ENCODE measurements around the gene HIPK3. TPM values are rescaled to one million over a fixed set of nuclear protein-coding genes. Genes with fewer than 3 reads are reported as not detected.
A peak's percentile ranks its signal among the peaks of the same experiment; 100 is the strongest.

The HIPK3 gene
- total and polyA plus RNA-seq, 8 donors, result 43.1 to 126 (median 50.5) TPM

DNA sequence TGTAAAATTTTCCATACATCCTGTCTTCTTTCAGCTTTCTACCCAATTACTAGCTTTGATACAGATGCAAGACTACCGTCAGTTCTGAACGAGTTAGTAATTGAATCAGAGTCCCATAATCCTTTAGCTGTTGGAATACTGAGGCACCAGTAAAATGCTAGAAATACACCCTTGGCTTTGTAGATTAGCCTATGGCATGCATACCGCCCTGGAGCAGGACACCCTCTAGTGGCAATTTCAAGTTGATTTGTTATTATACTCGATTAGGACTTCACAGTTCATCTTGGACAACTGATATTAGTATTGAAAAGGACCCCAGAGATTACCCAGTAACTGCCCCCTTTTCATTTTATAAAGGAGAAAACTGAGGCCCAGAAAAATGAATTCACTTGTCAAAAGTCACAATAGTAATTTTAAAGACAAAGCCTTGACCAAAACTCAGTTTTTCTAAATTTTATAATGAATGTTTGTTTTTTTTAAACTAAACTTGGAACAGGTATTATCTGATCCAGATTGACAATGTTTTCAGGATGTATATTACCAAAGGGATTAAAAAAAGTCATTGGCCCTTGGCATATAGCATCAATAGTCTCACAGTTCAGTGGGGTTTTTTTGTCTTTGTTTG lies 72.6 kb downstream of the HIPK3 start:
- DNase-seq (peak in 2 of 4 donors; percentile 36 to 73), ATAC-seq (peak; percentile 93)
- no peak overlapping the region for H3K4me3 ChIP-seq
- intact Hi-C loops (cut with DNase I), result loop anchor here in 1 of 2 donors (10.0 kb wide), 2 partner anchors 75 to 165 kb away; partner anchors contain the start of genes CSTF3 and HIPK3
- no peaks in the 10 kb centered on the region for H3K27me3 ChIP-seq
- H3K9me3 ChIP-seq, result no peaks in the 10 kb centered on the region
- peaks cover 0 to 50% of the 10 kb centered on the region in 2 donors for H3K4me1 ChIP-seq
- TF ChIP-seq, protein P1, sequence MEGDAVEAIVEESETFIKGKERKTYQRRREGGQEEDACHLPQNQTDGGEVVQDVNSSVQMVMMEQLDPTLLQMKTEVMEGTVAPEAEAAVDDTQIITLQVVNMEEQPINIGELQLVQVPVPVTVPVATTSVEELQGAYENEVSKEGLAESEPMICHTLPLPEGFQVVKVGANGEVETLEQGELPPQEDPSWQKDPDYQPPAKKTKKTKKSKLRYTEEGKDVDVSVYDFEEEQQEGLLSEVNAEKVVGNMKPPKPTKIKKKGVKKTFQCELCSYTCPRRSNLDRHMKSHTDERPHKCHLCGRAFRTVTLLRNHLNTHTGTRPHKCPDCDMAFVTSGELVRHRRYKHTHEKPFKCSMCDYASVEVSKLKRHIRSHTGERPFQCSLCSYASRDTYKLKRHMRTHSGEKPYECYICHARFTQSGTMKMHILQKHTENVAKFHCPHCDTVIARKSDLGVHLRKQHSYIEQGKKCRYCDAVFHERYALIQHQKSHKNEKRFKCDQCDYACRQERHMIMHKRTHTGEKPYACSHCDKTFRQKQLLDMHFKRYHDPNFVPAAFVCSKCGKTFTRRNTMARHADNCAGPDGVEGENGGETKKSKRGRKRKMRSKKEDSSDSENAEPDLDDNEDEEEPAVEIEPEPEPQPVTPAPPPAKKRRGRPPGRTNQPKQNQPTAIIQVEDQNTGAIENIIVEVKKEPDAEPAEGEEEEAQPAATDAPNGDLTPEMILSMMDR (IDR thresholded peaks at IDR 0.05), result peak in 1 of 2 donors; percentile 49
- H3K36me3 ChIP-seq, result peaks cover 0 to 13% of the 10 kb centered on the region in 2 donors
- no peak overlapping the region for H3K27ac ChIP-seq

DNA sequence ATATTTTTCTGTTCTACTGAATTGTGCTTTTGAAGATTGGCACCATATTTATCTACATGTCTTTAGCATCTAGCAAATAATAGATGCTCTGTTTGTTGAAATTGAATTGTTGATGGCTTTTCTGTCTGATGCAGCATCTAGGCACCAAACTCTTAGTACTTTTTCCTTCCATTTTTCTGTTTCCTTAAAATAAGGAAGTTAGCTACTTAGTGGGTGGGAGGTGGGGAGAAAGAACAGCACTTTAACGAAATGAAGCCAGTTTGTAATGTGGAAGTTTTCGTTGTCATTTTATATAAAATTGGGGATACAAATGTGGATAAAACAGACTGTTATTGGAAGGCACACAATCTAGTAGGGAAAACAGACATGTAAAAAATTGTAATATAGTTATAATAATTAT lies 76.6 kb downstream of the HIPK3 start:
- Histone ChIP-seq H3K27ac (no peak overlapping the region), H3K9me3 (no peaks in the 10 kb centered on the region), H3K4me1 (peaks cover 0 to 24% of the 10 kb centered on the region in 2 donors), H3K27me3 (no peaks in the 10 kb centered on the region), H3K4me3 (no peak overlapping the region), H3K36me3 (peaks cover 0 to 24% of the 10 kb centered on the region in 2 donors)
- TF ChIP-seq, protein P1 (IDR thresholded peaks at IDR 0.05), result no peak
- intact Hi-C loops (cut with DNase I), result loop anchor here in 1 of 2 donors (10.0 kb wide), 1 partner anchor 169 kb away; the partner anchor contains the start of gene CSTF3
- ATAC-seq, result no peak
- no peak for DNase-seq

DNA sequence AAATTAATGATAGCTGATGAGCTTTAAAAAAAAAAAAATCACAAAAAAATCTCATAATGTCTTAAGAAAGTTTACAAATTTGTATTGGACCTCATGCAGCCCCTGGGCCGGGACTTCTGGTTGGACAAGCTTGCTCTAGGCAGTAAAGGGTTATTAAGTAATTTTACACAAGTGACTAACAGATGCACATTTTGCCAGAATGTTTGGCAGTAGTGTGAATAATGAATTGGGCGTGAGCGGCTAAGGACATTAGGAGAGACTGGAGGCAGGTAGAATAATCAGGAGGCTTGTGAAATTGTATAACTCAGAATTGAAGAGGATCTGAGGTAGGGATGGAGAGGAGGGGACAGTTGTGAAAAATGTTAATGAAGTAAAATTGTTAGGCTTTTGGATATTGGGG lies 77.4 kb downstream of the HIPK3 start:
- no peak for ATAC-seq
- no peak for DNase-seq
- TF ChIP-seq, protein P1 (IDR thresholded peaks at IDR 0.05), result no peak
- no peaks in the 10 kb centered on the region for H3K9me3 ChIP-seq
- peaks cover 0 to 33% of the 10 kb centered on the region in 2 donors for H3K36me3 ChIP-seq
- no peak overlapping the region for H3K4me3 ChIP-seq
- intact Hi-C loops (cut with DNase I), result loop anchor here in 1 of 2 donors (10.0 kb wide), 1 partner anchor 170 kb away; the partner anchor contains the start of gene CSTF3
- no peaks in the 10 kb centered on the region for H3K27me3 ChIP-seq
- no peak overlapping the region for H3K27ac ChIP-seq
- peaks cover 0 to 19% of the 10 kb centered on the region in 2 donors for H3K4me1 ChIP-seq

DNA sequence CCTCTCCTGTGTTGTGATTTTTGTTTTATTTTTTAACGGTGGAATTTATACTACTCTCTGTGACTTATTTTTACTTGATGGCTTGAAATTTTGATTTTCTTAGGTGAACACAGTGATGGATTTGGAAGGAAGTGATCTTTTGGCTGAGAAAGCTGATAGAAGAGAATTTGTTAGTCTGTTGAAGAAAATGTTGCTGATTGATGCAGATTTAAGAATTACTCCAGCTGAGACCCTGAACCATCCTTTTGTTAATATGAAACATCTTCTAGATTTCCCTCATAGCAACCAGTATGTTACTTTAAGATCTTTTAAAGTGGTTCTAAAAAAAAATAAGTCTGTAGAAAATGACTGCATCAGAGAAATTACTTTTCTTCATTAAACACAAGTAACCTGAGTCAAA lies 82.1 kb downstream of the HIPK3 start:
- no peak for DNase-seq
- no peak overlapping the region for H3K27ac ChIP-seq
- H3K4me3 ChIP-seq, result no peak overlapping the region
- peaks cover 0 to 63% of the 10 kb centered on the region in 2 donors for H3K36me3 ChIP-seq
- H3K9me3 ChIP-seq, result no peaks in the 10 kb centered on the region
- H3K4me1 ChIP-seq, result no peaks in the 10 kb centered on the region
- no peaks in the 10 kb centered on the region for H3K27me3 ChIP-seq
- no peak for ATAC-seq
- intact Hi-C loops (cut with DNase I), result loop anchor here in 1 of 2 donors (10.0 kb wide), 1 partner anchor 174 kb away; the partner anchor contains the start of gene CSTF3
- TF ChIP-seq, protein P1 (IDR thresholded peaks at IDR 0.05), result no peak

DNA sequence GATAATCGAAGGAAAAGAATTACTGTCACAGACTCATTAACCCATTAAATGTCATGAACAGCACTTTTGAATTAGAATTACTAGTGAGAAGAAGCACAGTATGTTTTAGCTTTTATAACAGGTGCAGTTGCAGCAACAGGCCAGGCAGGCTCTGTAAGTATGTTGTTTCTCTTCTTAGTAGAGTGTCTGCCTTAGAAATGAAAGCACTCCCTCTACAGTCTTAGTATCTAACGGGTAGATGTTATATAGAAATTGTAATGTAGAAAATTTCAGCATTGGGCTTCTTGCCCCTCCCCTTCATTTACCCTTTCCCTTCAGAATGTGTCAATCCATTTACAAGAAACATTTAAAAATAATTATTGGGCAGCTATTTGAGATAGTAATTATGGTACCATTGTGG lies 87.4 kb downstream of the HIPK3 start:
- TF ChIP-seq, protein P1 (IDR thresholded peaks at IDR 0.05), result no peak
- intact Hi-C loops (cut with DNase I), result no loop called here

More for the DNA sequence above, 87.4 kb downstream of the HIPK3 start:
- Histone ChIP-seq H3K36me3 (peaks cover 0 to 88% of the 10 kb centered on the region in 2 donors), H3K4me3 (no peak overlapping the region), H3K9me3 (no peaks in the 10 kb centered on the region), H3K4me1 (no peaks in the 10 kb centered on the region), H3K27ac (no peak overlapping the region), H3K27me3 (no peaks in the 10 kb centered on the region)
- DNase-seq (no peak), ATAC-seq (peak; percentile 57)
